Renal cortical epithelial cell (primary cell): ENCODE results near the gene FAM209B. TPM values are rescaled to one million over a fixed set of nuclear protein-coding genes. Genes with fewer than 3 reads are reported as not detected.
"Not testable (repeated sequence)": the region's sequence is repeated elsewhere in the genome, so short reads cannot be mapped to it uniquely, and the experiment has no call there.

Source experiments
- DNase-seq: peaks from one replicate; pipeline ENCODE4 v3.0.0-alpha.2; 2011; ENCODE audit warnings: low read depth
- total RNA-seq: library from RNA; depleted of rRNA; stranded (reverse); fragments of >200 nt; gene quantifications from 2 replicates; pipeline ENCODE4 v1.2.3, GENCODE V29; 2014

Gene FAM209B
- not detected in 2 replicates for total RNA-seq

- not testable (repeated sequence) for DNase-seq
These were observed at the start of gene FAM209B for GRCh38 chr20:56532946-56533345. Gene FAM209B, plus strand, starts transcription at chr20:56533246. Its CDS starts 96 bp downstream, at chr20:56533342.

- no peak for DNase-seq
These were observed 49.1 kb upstream of the FAM209B start for GRCh38 chr20:56483970-56484369.

GRCh38 chr20:56487216-56487615 is 45.8 kb upstream of the FAM209B start:
- DNase-seq: no peak

- DNase-seq: no peak
These were observed 44.5 kb upstream of the FAM209B start for GRCh38 chr20:56488566-56488965.

- DNase-seq: no peak
These were observed 31.9 kb upstream of the FAM209B start for GRCh38 chr20:56501116-56501515.

GRCh38 chr20:56503916-56504315 is 29.1 kb upstream of the FAM209B start:
- no peak for DNase-seq

GRCh38 chr20:56504373-56505005 is 28.6 kb upstream of the FAM209B start:
- DNase-seq: no peak

GRCh38 chr20:56506103-56506502 is 26.9 kb upstream of the FAM209B start:
- no peak for DNase-seq

- DNase-seq: no peak
These were observed 21.1 kb upstream of the FAM209B start for GRCh38 chr20:56511926-56512325.

GRCh38 chr20:56513161-56514150 is 19.6 kb upstream of the FAM209B start:
- DNase-seq: no peak

GRCh38 chr20:56516631-56517030 is 16.4 kb upstream of the FAM209B start:
- no peak for DNase-seq

GRCh38 chr20:56517211-56517610 is 15.8 kb upstream of the FAM209B start:
- no peak for DNase-seq

GRCh38 chr20:56517641-56518040 is 15.4 kb upstream of the FAM209B start:
- DNase-seq: no peak

GRCh38 chr20:56518126-56518525 is 14.9 kb upstream of the FAM209B start:
- no peak for DNase-seq

- no peak for DNase-seq
These were observed 14.2 kb upstream of the FAM209B start for GRCh38 chr20:56518721-56519398.

- no peak for DNase-seq
These were observed 13.5 kb upstream of the FAM209B start for GRCh38 chr20:56519551-56519950.

GRCh38 chr20:56520180-56520579 is 12.9 kb upstream of the FAM209B start:
- DNase-seq: no peak

GRCh38 chr20:56520746-56521354 is 12.2 kb upstream of the FAM209B start:
- DNase-seq: not testable (repeated sequence)

- DNase-seq: no peak
These were observed 10.7 kb upstream of the FAM209B start for GRCh38 chr20:56522311-56522710.

GRCh38 chr20:56524444-56524843 is 8.6 kb upstream of the FAM209B start, which contains the start of gene FAM209A:
Gene FAM209A, plus strand, starts transcription at chr20:56524744. Its CDS starts 65 bp downstream, at chr20:56524809.
- not testable (repeated sequence) for DNase-seq

- no peak for DNase-seq
These were observed 5.5 kb upstream of the FAM209B start for GRCh38 chr20:56527521-56527920.

GRCh38 chr20:56537997-56538396 is 5.0 kb downstream of the FAM209B start:
- DNase-seq: no peak
